Loucy (cell line): ENCODE results near the gene KIF4A.

Source experiments
- H2AFZ ChIP-seq: fragments of 200-600 bp; sonication (generic); 2 replicates; pipeline ENCODE4 v1.6.0; 2016; ENCODE audit warnings: antibody characterized with exemption, mild to moderate bottlenecking, low read length, moderate library complexity
- H3F3A ChIP-seq: fragments of 200-600 bp; 2 replicates; pipeline ENCODE4 v1.6.0; 2016; ENCODE audit warnings: antibody characterized with exemption, low read depth, mild to moderate bottlenecking
- H3K27me3 ChIP-seq: fragments of 200-600 bp; sonication (generic); 2 replicates; pipeline ENCODE4 v1.6.1; 2014; ENCODE audit warnings: low read length, mild to moderate bottlenecking; ENCODE audit not compliant: insufficient read depth, poor library complexity, severe bottlenecking
- H3K36me3 ChIP-seq: fragments of 200-600 bp; sonication (generic); 2 replicates; pipeline ENCODE4 v1.6.1; 2016; ENCODE audit warnings: low read length; ENCODE audit not compliant: insufficient read depth
- H3K4me1 ChIP-seq: fragments of 200-600 bp; sonication (generic); 2 replicates; pipeline ENCODE4 v1.5.1; 2014; ENCODE audit warnings: low read length, mild to moderate bottlenecking; ENCODE audit not compliant: insufficient read depth, poor library complexity, severe bottlenecking
- H3K4me2 ChIP-seq: fragments of 200-600 bp; sonication (generic); 2 replicates; pipeline ENCODE4 v1.6.0; 2014; ENCODE audit warnings: antibody characterized with exemption, low read length, low read depth, mild to moderate bottlenecking; ENCODE audit not compliant: poor library complexity, severe bottlenecking
- H3K4me3 ChIP-seq: fragments of 200-600 bp; sonication (generic); 2 replicates; pipeline ENCODE4 v1.5.1; 2014; ENCODE audit warnings: low read length, mild to moderate bottlenecking, mixed read lengths; ENCODE audit not compliant: poor library complexity, severe bottlenecking
- H3K79me2 ChIP-seq: fragments of 200-600 bp; sonication (generic); 2 replicates; pipeline ENCODE4 v1.6.1; 2014; ENCODE audit warnings: low read length; ENCODE audit not compliant: insufficient read depth
- H3K9ac ChIP-seq: fragments of 200-600 bp; sonication (generic); 2 replicates; pipeline ENCODE4 v1.6.0; 2014; ENCODE audit warnings: mild to moderate bottlenecking, low read depth, low read length, moderate library complexity; ENCODE audit not compliant: poor library complexity, severe bottlenecking
- H3K9me2 ChIP-seq: fragments of 200-600 bp; sonication (generic); replicated peaks from 2 replicates; pipeline ENCODE4 v1.6.1; 2016; ENCODE audit warnings: low read depth, low read length, mixed read lengths
- H3K9me3 ChIP-seq: fragments of 200-600 bp; sonication (generic); 2 replicates; pipeline ENCODE4 v1.6.1; 2014; ENCODE audit warnings: mild to moderate bottlenecking, antibody characterized with exemption, low read length, low read depth; ENCODE audit not compliant: insufficient read depth
- H4K20me1 ChIP-seq: fragments of 200-600 bp; sonication (generic); 2 replicates; pipeline ENCODE4 v1.6.0; 2014; ENCODE audit warnings: antibody characterized with exemption, low read length, mild to moderate bottlenecking; ENCODE audit not compliant: insufficient read depth, poor library complexity, severe bottlenecking
- CTCF ChIP-seq: fragments of 200-600 bp; sonication (generic); conservative IDR thresholded peaks from 2 replicates; pipeline ENCODE4 v1.5.1; 2014; ENCODE audit warnings: mild to moderate bottlenecking, antibody characterized with exemption, low read length
- EZH2phosphoT487 ChIP-seq: fragments of 200-600 bp; IDR thresholded peaks from 2 replicates; pipeline ENCODE4 v1.6.1; 2018; ENCODE audit warnings: antibody characterized with exemption, mild to moderate bottlenecking, moderate library complexity, borderline replicate concordance

The KIF4A gene

DNA sequence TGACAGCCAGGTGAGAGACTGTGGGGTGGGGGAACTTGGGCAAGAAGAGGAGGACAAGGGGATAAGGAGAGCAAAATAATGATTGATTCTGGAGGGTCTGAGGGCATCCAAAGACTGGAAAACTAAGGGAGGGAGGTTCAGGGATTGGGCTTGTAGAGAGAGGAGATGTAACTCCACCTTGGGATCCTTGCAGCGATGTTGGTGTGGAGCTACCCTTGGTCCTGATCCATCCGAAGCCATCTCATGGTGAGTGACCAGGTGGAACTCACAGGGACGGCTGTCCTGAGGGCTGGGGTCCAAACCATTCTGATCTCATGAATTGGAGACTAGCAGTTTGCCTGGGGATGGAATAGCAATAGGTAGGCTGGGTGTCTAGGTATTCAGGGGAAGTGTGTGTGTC is 9.3 kb upstream of the KIF4A start:
- H3K27me3 ChIP-seq, result no peaks in the 10 kb centered on the region
- H3K79me2 ChIP-seq, result no peaks in the 10 kb centered on the region
- H2AFZ ChIP-seq, result no peak overlapping the region
- H4K20me1 ChIP-seq, result no peaks in the 10 kb centered on the region
- H3K4me1 ChIP-seq, result no peaks in the 10 kb centered on the region
- no peak for TF ChIP-seq CTCF
- TF ChIP-seq EZH2phosphoT487, result no peak
- H3F3A ChIP-seq, result no peaks in the 10 kb centered on the region
- H3K9me2 ChIP-seq, result no peaks in the 10 kb centered on the region
- no peak overlapping the region for H3K4me2 ChIP-seq
- no peaks in the 10 kb centered on the region for H3K9me3 ChIP-seq
- H3K36me3 ChIP-seq, result no peaks in the 10 kb centered on the region
- no peak overlapping the region for H3K9ac ChIP-seq
- H3K4me3 ChIP-seq, result no peak overlapping the region

GRCh38 chrX:70281951-70282350 is 8.0 kb upstream of the KIF4A start, which contains the start of gene RAB41:
Gene RAB41 (plus strand): TSS chrX:70282172. CDS start chrX:70282218, 46 bp downstream.
- Histone ChIP-seq H3K36me3 (no peaks in the 10 kb centered on the region), H3K79me2 (no peaks in the 10 kb centered on the region), H3F3A (no peaks in the 10 kb centered on the region), H3K9ac (no peak within 1 kb of the TSS), H3K27me3 (no peaks in the 10 kb centered on the region), H2AFZ (no peak within 1 kb of the TSS), H3K4me3 (no peak within 1 kb of the TSS), H4K20me1 (no peaks in the 10 kb centered on the region), H3K9me2 (no peaks in the 10 kb centered on the region), H3K4me2 (no peak within 1 kb of the TSS), H3K4me1 (no peaks in the 10 kb centered on the region), H3K9me3 (no peaks in the 10 kb centered on the region)
- TF ChIP-seq EZH2phosphoT487 (no peak), CTCF (no peak)

- peaks cover 47% of the 10 kb centered on the region for H3K79me2 ChIP-seq
- H3K4me2 ChIP-seq, result peak overlapping the region; percentile 90
- no peaks in the 10 kb centered on the region for H3K36me3 ChIP-seq
Measured at GRCh38 chrX:70289168-70289792, 624 bp upstream of the KIF4A start.

More at GRCh38 chrX:70289168-70289792, 624 bp upstream of the KIF4A start:
- H2AFZ ChIP-seq, result peak overlapping the region; percentile 88
- H3K9me2 ChIP-seq, result no peaks in the 10 kb centered on the region
- H3K9ac ChIP-seq, result peak overlapping the region; percentile 85
- no peaks in the 10 kb centered on the region for H3K27me3 ChIP-seq
- TF ChIP-seq EZH2phosphoT487, result no peak
- TF ChIP-seq CTCF, result no peak
- H3K9me3 ChIP-seq, result no peaks in the 10 kb centered on the region
- peaks cover 18% of the 10 kb centered on the region for H3K4me1 ChIP-seq
- H3F3A ChIP-seq, result no peaks in the 10 kb centered on the region
- H4K20me1 ChIP-seq, result no peaks in the 10 kb centered on the region
- peak overlapping the region; percentile 94 for H3K4me3 ChIP-seq
